GM21737 (cell line): Measurements from ENCODE around the gene ETV6.

Experiments
- ATAC-seq: cut with Tn5 transposase; IDR thresholded peaks from one replicate; pipeline ENCODE4 v1.9.1; 2021; ENCODE audit warnings: mild to moderate bottlenecking, moderate library complexity; ENCODE audit not compliant: unreplicated experiment

The ETV6 gene

DNA sequence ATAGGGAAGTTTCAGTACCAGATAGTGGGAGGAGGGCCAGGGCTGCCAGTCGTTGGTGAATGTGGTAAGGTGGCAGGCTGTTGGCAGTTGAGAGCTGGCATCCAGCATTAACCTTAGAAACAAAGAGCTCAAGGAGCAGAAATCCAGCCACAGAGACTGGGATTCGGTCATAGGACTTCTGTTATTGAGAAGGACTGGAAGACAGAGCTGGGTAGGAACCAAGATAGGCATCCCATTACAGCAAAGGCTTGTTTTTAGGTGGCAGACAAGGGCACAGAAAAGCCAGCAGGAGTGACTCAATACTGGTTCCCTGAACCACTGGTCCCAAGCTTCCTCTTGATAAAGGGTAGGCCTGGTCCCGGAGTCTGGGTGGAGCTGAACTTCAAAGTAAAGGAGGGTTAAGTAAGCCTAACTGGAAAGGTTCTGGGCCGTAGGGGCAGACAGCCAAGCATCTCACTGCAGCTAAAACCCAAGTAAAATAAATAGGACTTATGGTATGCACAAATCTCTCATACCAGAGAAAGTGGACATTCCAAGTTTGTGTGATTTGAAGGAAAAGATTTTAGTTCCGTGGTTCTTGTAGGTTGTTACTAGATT lies 147.9 kb downstream of the ETV6 start:
- ATAC-seq: no peak

- no peak for ATAC-seq
Observed at GRCh38 chr12:11798006-11798708, 148.7 kb downstream of the ETV6 start.

DNA sequence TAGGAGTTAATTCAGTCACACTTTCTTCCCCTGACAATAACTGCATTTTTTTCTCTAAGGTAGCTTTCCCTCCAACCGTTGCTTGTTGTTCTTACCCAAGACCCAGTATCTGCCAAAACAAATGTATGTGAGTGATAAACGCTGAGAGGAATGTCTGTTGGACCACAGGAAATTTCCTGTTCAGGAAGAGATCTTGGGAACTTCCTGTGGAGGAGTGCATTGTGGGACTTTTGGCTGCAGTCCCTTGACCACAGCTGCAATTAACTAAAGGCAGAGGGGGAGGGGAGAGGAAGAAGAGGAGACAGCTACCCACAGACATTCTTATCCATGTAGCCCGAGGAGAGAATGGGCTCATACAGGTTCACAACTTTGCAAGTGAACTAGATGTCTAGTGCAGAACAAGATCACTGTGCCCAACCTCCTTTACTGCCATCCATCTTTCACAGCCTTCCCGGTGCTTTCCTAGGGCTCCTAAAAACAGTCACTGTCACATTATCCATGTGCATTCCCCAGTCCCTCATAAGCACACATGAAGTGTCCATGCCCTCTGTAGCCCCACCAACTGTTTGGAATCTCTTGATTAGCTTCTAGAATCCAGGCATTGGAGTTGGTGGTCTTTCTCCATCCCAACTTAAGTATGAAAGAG lies 149.5 kb downstream of the ETV6 start:
- no peak for ATAC-seq

DNA sequence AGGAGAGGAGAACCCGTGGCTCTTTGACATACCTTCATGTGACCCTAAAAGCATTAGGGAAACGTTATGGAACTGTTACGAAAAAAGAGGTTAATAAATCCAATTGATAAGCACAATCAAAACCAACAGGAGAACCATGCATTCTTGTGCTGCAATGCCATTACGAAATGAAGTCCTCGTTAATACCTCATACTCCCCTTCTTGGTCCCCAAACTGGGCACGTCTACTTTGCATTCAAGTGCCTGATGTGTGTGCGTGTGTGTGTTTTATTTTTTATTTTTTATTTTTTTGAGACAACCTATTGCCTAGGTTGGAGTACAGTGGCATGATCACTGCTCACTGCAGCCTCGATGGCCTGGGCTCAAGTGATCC lies 150.0 kb downstream of the ETV6 start:
- no peak for ATAC-seq

GRCh38 chr12:11801643-11802042 lies 152.2 kb downstream of the ETV6 start:
- ATAC-seq: no peak

DNA sequence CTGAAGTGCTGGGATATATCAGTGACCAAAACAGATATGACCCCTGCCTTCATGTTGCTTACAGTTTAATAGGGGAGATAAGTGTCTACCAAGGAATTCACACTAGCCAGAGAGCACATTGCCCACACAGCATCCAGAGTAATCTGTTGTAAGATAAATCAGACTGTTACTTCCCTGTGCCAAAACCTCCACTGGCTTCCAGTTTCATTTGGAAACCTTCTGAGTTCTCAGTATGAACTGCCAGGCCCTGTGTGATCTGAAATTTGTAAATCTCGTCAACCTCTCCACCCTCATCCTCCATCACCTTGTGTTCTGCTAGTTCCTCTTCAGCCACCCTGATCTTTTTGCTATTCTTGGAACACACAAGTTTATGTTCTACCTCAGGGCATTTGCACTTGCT lies 154.7 kb downstream of the ETV6 start:
- no peak for ATAC-seq

GRCh38 chr12:11805043-11805442 lies 155.6 kb downstream of the ETV6 start:
- ATAC-seq: no peak

- ATAC-seq: no peak
Observed at GRCh38 chr12:11805680-11806079, 156.2 kb downstream of the ETV6 start.

DNA sequence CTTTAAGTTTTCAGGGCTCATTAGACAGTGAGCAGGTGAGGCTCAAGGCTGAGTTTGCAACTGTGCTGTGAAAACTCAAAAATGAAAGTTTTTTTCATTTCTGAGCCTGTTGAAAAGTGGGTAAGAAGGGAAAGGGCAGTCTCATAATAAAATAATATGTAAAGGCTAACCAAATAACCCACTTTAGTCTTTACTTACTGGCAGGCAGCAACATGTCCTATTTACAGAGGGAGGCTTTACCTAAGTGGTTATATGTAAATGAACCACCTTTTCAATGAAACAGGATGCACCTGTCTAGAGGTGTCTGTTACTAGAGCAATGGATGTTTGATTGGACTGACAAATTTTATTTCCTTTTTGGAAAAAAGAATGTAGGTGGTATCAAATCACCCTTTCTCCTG lies 158.0 kb downstream of the ETV6 start:
- no peak for ATAC-seq

- no peak for ATAC-seq
Observed at GRCh38 chr12:11808931-11809330, 159.5 kb downstream of the ETV6 start.

DNA sequence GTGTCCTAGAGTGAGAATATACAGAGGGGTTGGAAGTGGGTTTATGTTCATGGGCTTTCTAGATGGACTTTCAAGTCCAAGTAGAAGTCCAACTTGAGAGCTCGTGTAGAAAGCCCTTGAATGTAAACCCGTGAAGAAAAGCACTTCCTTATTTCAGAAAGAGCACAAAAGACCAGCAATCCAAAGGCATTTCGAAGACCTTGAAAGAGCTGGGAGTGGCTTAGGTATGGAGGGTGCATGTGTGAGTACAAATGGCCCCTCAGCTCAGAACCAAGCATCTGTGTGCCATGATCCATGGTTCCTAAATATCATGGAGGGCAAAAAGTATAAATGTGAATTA lies 160.7 kb downstream of the ETV6 start:
- no peak for ATAC-seq

- no peak for ATAC-seq
Observed at GRCh38 chr12:11811008-11811407, 161.5 kb downstream of the ETV6 start.

GRCh38 chr12:11812241-11812585 lies 162.7 kb downstream of the ETV6 start:
- ATAC-seq: no peak

GRCh38 chr12:11812586-11813437 lies 163.3 kb downstream of the ETV6 start:
- peak; percentile 49 for ATAC-seq

- ATAC-seq: no peak
Observed at GRCh38 chr12:11813438-11813813, 164.0 kb downstream of the ETV6 start.

DNA sequence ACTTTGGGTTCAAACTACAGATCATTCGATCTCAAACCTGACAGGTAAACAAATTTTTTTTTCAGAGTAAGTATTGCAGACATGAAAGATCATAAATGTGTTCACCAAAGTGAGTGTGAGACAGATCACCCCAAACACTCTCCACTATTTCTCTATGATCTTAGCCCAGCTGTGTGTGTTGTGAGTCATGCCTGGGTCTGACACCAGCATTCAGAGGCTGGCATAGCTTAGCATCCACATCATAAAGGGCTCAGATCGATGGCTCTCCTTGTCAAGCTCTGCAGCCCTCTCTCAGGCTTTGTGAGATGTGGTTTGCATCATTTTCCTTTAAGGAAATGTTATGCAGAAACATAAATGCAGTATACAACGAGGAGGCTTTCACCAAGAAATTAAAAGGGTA lies 164.9 kb downstream of the ETV6 start:
- no peak for ATAC-seq

GRCh38 chr12:11815397-11815796 lies 165.9 kb downstream of the ETV6 start:
- no peak for ATAC-seq

GRCh38 chr12:11819643-11820042 lies 170.2 kb downstream of the ETV6 start:
- no peak for ATAC-seq

- no peak for ATAC-seq
Observed at GRCh38 chr12:11820476-11820875, 171.0 kb downstream of the ETV6 start.

DNA sequence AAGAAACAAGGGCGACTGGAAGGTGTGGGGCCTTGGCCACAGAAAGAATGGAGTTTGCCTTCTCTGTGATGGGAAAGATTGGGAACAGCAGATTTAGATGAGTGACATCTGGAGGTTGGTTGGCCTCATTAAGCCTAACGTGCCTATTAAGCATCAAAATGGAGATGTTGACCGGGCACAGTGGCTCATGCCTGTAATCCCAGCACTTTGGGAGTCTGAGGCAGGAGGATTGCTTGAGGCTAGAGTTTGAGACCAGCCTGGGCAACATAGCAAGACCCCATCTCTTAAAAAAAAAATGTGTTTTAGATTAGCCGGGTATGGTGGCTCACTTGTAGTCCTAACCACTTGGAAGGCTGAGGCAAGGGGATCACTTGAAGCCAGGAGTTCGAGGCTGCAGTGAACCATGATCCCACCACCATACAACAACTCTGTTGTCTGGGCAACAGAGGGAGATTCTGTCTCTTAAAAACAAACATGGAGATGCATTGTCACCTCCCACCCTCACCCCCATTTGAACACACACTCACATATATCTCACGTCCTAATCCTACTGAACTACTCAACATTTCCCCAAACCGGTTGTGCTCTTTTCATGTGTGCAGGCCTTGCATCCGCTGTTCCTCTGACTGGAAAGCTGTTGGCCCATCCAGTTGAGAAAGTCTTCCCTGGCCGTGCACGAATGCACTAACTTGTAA lies 172.1 kb downstream of the ETV6 start:
- ATAC-seq: no peak
